ENCODE results near the gene BEND2. TPM values are rescaled to one million over a fixed set of nuclear protein-coding genes. Genes with fewer than 3 reads are reported as not detected.

Gene BEND2
- total and polyA plus RNA-seq, 2 of the 8 experiments (the other 6 are each of a cell fraction or from before 2014, with no cell fraction given): not detected

DNA sequence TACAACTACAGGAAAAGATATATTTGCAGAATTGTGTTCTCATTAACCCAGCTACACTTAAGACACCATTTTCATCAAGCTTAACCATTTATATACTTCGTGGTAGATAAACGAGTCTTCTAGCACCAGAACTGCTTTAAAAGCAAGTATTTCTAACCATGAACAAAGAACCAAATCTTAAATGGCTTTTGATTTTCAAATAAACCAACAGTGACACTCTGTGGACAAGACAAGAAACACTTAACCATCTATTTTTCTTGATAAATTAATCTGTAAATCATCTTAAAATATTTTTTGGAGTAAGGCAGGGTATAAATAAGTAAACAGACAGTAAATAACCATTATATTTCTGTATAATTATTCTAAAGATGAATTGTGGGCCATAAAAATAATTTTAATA, 10.2 kb downstream of the BEND2 start:
- H3K4ac ChIP-seq (replicated peaks; ENCODE audit: insufficient read length, low read depth, low read length): no peak overlapping the region
- no peaks in the 10 kb centered on the region for H3K79me1 ChIP-seq (ENCODE audit: low read depth, low read length)
- no peak overlapping the region for H3K18ac ChIP-seq (ENCODE audit: extremely low read depth, low read length)
- H3K9ac ChIP-seq (replicated peaks in 1 of 4; ENCODE audit: extremely low read depth in 1 of 4, low read depth in 3 of 4, low read length in 3 of 4): no peak overlapping the region
- no peaks in the 10 kb centered on the region for H3K79me2 ChIP-seq (ENCODE audit: control insufficient read depth in 1 of 2, insufficient read depth in 2 of 2, low read length in 2 of 2)
- H3K4me3 ChIP-seq (ENCODE audit: extremely low read depth in 1 of 4, insufficient read depth in 2 of 4, low read depth in 3 of 4, low read length in 4 of 4): no peak overlapping the region
- H2AK5ac ChIP-seq (ENCODE audit: low read depth, low read length): no peak overlapping the region
- H2BK20ac ChIP-seq (ENCODE audit: low read length): no peak overlapping the region
- 68% methylated on average over 2 of the region's 2 CpGs; no CpG with 5 or more reads in 1 of the 2 experiments for WGBS, 2 experiments (ENCODE audit: extremely low coverage in 1 of 2, insufficient coverage in 1 of 2, insufficient read length in 1 of 2, insufficient replicate concordance in 2 of 2, low coverage in 1 of 2, low lambda C conversion rate in 2 of 2, missing lambda C conversion rate in 1 of 2)
- no peak overlapping the region for H3K4me2 ChIP-seq (ENCODE audit: insufficient read depth in 1 of 2, low read depth in 2 of 2, low read length in 2 of 2)
- no peak overlapping the region for H4K5ac ChIP-seq (ENCODE audit: insufficient read length, low read depth, low read length)
- H3K4me1 ChIP-seq (replicated peaks in 1 of 4; ENCODE audit: control insufficient read depth in 3 of 4, insufficient read depth in 4 of 4, low read length in 3 of 4): no peaks in the 10 kb centered on the region
- H3K36me3 ChIP-seq (ENCODE audit: control insufficient read depth in 2 of 4, insufficient read depth in 4 of 4, low read length in 3 of 4): no peaks in the 10 kb centered on the region
- no peaks in the 10 kb centered on the region for H3K23me2 ChIP-seq (ENCODE audit: low read depth, low read length)
- no peak overlapping the region for H2BK120ac ChIP-seq (replicated peaks; ENCODE audit: low read depth, low read length)
- H2AFZ ChIP-seq (ENCODE audit: low read length): no peak overlapping the region
- H3K14ac ChIP-seq (ENCODE audit: insufficient read length): no peak overlapping the region
- no peaks in the 10 kb centered on the region for H4K20me1 ChIP-seq (replicated peaks in 1 of 2; ENCODE audit: control insufficient read depth in 1 of 2, insufficient read depth in 2 of 2, low read length in 2 of 2)
- ChIA-PET POLR2A (ENCODE audit: partially characterized antibody) (no interaction called here), CTCF (ENCODE audit: partially characterized antibody) (interaction anchor here (0.9 to 1.9 kb wide), 8 partner anchors 11 to 398 kb away, joined by 3 to 8 read pairs (median 4); no protein-coding TSS in a partner anchor)
- FAIRE-seq (no peak), DNase-seq (ENCODE audit: low read depth in 1 of 2, low spot score in 2 of 2) (no peak)
- H3K56ac ChIP-seq (replicated peaks; ENCODE audit: insufficient read length, low read depth, low read length): no peak overlapping the region
- H3K23ac ChIP-seq (ENCODE audit: insufficient read length): no peak overlapping the region
- no peak overlapping the region for H2BK5ac ChIP-seq (ENCODE audit: low read depth, low read length)
- no peak overlapping the region for H2BK12ac ChIP-seq (ENCODE audit: low read depth, low read length)
- H3K27me3 ChIP-seq (replicated peaks in 1 of 4; ENCODE audit: control insufficient read depth in 3 of 4, extremely low read depth in 1 of 4, insufficient read depth in 3 of 4, low read length in 3 of 4): no peaks in the 10 kb centered on the region
- no peak overlapping the region for H2BK15ac ChIP-seq (ENCODE audit: low read length)
- H3K27ac ChIP-seq (ENCODE audit: low read depth, low read length): no peak overlapping the region
- H4K91ac ChIP-seq (replicated peaks; ENCODE audit: insufficient read length, low read length): no peak overlapping the region
- H3K9me3 ChIP-seq (ENCODE audit: insufficient read depth in 2 of 2, low read depth in 1 of 2, low read length in 1 of 2): no peaks in the 10 kb centered on the region
- no peak overlapping the region for H4K8ac ChIP-seq (ENCODE audit: extremely low read depth, insufficient read depth, low read length)
- no peak for TF ChIP-seq TEAD4 (IDR thresholded peaks at IDR 0.05; ENCODE audit: low read depth, low read length)
- peak in 1 of 2 experiments; percentile 49; a peak in 3 of 4 replicates for TF ChIP-seq RAD21 (IDR thresholded peaks at IDR 0.05 in 1 of 2, conservative IDR thresholded peaks at IDR 0.05 in 1 of 2; ENCODE audit: low read depth in 2 of 2, low read length in 2 of 2)
- no peak for TF ChIP-seq RNF2 (IDR thresholded peaks at IDR 0.05; ENCODE audit: borderline replicate concordance, low read depth, low read length, missing control alignments, poor library complexity, severe bottlenecking)
- TF ChIP-seq PHF8 (conservative IDR thresholded peaks at IDR 0.05; ENCODE audit: low read depth, low read length): no peak
- TF ChIP-seq, protein P1, sequence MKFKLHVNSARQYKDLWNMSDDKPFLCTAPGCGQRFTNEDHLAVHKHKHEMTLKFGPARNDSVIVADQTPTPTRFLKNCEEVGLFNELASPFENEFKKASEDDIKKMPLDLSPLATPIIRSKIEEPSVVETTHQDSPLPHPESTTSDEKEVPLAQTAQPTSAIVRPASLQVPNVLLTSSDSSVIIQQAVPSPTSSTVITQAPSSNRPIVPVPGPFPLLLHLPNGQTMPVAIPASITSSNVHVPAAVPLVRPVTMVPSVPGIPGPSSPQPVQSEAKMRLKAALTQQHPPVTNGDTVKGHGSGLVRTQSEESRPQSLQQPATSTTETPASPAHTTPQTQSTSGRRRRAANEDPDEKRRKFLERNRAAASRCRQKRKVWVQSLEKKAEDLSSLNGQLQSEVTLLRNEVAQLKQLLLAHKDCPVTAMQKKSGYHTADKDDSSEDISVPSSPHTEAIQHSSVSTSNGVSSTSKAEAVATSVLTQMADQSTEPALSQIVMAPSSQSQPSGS (IDR thresholded peaks at IDR 0.05; ENCODE audit: low read length): no peak
- no peak for TF ChIP-seq RFX5 (IDR thresholded peaks at IDR 0.05; ENCODE audit: borderline replicate concordance, low read depth, low read length)
- TF ChIP-seq ASH2L (IDR thresholded peaks at IDR 0.05; ENCODE audit: low read length): no peak
- TF ChIP-seq, protein P2, sequence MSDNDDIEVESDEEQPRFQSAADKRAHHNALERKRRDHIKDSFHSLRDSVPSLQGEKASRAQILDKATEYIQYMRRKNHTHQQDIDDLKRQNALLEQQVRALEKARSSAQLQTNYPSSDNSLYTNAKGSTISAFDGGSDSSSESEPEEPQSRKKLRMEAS (IDR thresholded peaks at IDR 0.05): no peak
- TF ChIP-seq JUND (IDR thresholded peaks at IDR 0.05; ENCODE audit: low read length): no peak
- TF ChIP-seq SIRT6 (IDR thresholded peaks at IDR 0.05; ENCODE audit: low read length): no peak

Data from H1 (cell line).